Esophagus mucosa (tissue), 1 donor: ENCODE measurements around the gene HSP90AB1. TPM values are rescaled to one million over a fixed set of nuclear protein-coding genes. Genes with fewer than 3 reads are reported as not detected.

Experiments used
- ATAC-seq: fragments of 200-7000 bp; cut with Tn5 transposase; one replicate; pipeline ENCODE4 v1.9.1; 2020
- total RNA-seq: library from RNA; stranded (reverse); gene quantifications from one replicate; pipeline ENCODE4 v1.2.4, GENCODE V29; 2023
- donor health status: DM: yes; HTN: yes; CAD: no.

HSP90AB1 gene
- total RNA-seq, 1 donor from 2014 or later: 412 TPM

DNA sequence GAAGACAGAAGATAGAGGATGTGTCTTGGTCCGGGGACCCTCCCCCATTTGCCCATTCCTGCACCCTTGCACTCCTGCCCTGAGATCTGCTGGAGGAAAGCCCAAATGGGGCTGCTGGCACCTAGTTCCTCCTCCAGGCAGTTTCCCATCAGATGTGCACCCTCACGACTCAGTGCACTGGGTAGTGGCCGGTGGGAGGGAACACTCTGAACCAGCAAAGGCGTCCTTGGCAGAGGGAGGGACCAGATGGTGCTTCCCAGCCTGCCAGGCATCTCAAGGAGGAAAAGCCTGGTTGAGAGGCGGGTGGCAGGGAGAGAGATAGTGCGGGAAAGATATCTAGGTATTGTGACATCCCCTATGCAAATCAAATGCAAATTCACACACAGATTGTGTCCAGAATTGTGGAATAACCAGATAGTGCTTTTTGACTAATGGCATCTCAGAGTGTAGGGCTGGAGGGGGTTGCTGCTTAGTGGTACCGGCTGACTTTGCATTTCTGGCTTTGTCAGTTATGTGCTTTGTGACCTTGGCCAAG is 42.9 kb downstream of the HSP90AB1 start:
- no peak for ATAC-seq

DNA sequence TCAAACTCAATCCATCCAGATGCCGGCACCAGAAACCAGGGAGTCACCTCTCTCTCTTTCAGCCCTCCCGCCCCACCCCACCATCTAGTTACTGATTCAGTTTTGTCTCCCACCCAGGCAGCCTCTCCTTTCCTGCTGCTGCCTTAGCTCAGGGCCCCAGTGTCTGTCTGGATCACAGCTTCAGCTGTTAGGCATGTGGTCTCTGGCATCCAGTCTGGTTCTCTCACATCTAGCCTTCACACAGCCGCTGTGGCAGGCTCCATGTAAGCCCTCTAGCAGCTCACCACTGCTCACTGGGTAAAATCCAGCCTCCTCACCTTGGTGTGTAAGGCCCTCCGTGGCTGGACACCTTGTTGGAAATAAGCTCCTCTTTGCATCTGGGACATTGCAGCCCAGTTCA is 44.9 kb downstream of the HSP90AB1 start:
- ATAC-seq: no peak

DNA sequence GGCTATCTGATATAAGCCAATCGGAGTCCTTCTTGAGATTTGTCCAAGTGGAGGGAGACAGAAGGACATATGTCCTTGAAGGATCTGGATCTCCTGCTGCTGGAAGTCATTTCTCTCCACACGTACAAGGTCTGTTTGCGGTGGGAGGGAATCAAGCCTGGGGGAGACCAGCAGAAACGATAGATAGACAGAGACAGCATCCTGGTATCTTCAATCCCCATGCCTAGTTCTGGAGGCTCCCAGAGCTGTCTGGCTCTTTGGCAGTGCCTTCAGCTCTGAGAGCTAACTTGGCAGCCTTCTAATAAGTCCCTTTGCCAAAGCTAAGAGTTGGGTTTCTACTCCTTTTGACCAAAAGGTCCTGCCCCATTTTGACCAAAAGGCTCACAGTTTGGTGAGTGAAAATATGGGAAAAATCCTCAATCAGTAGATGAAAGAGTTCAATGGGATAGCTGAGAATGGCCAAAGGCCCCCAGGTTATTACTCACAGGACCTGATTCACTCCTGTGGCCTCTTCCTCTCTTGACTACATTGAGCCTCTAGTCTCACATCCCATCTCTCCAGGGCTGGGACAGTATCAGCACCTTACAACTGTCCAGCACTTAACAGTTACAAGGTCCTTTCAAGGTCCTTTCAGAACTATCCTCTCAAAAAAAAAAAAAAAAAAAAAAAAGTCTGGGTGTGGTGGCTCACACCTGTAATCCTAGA is 45.9 kb downstream of the HSP90AB1 start:
- no peak for ATAC-seq

DNA sequence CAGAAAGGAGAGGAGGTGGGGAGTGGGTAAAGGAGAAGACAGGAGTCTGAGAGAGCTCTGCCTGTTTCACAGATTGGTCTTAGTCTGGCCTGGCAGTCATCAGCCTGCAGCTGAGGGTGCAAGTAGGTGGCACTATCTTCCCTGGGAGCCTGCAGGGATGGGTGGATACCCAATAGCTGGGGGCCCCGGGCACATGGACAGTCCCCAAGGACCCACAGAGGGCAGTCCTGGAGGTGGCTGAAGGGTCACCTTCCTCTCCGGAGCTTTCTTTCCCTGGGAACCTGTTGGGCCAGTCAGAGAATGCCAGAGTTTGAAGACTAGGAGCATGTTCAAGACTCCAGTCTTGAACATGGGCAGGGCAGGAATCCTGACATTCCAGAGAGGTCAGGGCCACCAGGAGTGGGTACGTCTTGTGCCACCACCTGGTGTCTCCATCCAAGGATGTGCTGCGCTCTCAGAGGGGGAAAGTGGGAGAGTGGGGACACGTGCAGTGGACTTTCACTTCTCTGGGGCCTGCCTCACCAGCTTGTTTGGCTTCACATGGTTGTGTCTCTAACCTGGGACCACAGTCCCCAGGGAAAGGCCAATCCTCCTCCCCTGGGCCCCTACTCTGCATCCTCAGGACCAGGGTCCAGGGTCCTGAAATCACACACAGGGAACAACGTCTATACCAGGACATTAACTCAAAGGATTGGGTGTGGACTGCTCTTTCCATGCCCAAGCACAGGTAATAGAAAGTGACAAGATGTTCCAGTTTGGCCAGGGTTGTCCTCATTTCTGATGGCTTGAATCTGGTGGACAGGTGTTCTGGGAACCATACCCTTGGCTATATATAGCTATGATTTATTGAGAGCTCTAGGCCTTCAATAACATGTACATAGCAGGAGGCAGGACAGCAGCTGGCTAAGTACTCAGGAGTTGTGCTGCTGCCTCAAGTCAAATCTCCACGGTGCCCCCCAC is 48.2 kb downstream of the HSP90AB1 start:
- ATAC-seq: no peak

DNA sequence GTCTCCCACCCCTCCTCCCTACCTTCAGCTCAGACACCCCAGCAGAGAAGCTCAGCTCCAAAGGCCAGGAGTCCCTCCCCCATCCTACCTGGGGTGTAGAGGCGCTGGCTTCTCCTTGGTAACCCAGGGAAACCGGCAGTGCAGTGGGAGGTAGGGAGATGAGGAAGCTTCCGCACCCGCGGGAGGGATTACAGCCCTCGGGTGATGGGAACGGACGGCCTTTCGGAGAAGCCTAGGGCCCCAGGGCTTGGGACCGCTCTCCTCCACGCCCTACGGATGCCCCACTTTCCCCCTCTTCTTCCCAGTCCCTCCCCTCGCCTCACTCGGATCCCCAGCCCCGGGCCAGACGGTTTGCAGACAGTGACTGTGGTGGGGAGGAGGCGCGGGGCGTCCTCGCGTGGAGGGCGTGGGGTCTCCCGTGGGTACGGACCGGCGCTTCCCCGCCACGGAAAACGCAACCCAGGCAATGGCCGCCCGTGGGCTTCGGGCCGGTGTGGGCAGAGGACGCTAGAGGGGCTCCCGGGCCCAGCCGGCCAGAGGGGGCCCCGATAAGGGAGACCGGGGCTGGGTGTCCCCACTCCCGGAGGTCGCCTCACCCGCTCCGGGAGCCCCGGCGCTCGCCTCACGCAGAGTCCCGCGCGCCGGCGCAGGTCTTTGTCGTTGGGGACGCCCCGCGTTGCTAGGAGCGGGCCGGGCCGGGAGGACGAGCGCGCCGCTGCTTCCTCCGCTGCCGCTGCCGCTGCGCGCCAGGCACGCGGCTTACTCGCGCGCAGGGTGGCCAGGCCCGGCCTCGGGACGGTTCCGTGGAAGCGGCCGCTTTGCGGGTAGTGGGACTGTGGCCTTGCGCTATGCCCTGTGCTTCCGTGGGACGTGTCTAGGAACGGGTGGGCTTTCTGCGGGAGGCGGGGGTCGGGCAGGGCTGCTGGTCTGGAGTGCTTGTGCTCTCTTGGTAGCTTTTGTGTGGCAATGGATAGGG is 50.5 kb downstream of the HSP90AB1 start:
- ATAC-seq: peak; percentile 59

DNA sequence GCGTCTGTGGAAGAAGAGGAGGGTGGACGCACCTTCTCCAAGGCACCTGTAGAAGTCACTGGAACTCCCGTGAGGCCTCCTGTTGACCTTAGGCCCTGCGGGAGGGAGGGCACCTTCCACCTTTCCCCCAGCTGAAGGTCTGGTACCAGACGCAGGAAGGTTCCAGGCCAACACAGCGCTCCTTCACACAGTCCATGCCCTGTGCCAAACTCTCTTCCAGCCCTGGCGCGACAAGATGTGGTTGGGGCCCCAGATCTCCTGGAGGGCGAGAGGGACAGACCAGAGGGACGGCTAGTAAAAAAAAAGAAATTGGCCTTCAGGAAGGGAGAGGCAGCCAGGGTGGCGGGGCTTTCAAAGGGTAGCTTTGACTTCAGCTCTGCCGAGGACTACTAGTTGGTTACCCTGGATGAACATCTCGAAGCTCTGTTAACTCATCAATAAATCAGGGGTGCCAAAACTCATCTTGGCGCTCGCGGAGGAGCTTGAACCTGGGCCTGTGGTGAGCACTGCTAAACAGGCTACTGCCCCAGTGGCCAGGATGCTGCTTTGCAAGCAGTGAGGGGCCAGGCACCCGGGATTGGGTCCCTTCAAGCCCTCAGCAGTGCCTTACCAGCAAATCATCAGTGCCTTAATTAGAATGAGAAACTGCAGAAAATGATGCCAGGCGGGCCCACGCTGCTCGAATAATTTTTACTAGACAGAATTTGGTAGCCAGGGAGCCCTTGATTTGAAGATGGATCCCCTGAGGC is 51.3 kb downstream of the HSP90AB1 start:
- peak; percentile 13 for ATAC-seq

DNA sequence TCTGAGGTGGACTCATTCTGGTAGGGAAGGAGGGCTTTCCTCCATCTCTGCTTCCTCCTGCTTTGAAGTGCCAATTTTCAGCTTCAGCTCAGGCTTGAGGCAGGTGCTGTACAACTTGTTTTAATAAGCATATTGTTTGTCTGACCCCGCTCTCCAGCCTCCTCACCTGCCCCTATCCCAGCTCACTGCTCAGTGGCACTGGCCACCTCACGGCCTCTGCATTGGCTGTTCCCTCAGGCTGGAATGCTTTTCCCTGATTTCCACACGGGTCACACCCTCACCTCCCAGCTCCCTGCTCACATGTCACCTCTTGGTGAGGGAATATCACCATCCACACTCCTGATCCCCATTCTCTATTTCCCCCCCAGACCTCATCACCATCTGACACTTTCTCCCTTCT is 52.0 kb downstream of the HSP90AB1 start:
- no peak for ATAC-seq

DNA sequence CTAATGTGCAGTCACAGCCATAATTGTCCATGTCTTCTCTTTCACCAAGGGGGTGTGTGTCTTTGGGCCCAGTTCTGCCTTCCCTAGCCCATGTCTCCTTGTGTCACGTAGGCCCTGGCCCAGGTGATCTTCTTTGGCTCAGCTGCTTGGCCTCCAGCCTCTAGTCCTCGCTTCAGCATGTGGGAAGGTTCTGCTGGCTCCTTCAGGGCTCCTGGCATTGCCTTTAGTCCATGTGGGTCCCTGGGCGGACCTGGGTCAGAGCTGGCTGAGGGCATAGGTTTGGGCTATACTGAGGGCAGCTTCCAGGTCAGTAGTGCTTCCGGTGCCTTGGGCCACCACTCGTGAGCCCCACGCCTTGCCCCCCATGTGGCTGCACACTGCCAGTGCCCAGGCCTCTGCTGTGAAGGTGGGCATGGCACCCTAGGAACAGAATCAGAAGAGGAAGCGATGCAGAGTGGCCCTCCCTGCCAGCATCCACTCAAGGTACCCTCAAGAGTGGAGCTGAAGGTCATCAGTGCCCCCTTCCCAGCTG is 53.5 kb downstream of the HSP90AB1 start:
- ATAC-seq: no peak

DNA sequence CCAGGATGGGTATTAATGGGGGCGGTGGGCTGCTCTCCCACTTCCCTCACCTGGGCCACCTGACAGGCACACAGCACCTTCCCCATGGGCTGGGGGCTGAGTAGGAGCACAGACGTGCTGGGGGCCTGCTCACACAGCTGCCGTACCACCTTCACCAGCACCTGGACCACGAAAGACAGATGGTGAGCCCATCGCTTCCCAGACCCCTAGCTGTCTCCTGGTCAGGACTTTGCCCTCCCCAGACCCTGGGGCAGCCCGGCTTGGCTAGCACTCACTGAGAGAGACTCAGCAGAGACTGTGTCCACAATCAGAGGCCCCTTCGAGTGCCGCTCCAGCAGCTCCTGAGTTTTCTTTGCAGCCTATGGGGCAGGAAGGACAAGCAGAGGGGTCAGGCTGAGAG is 54.2 kb downstream of the HSP90AB1 start:
- no peak for ATAC-seq

DNA sequence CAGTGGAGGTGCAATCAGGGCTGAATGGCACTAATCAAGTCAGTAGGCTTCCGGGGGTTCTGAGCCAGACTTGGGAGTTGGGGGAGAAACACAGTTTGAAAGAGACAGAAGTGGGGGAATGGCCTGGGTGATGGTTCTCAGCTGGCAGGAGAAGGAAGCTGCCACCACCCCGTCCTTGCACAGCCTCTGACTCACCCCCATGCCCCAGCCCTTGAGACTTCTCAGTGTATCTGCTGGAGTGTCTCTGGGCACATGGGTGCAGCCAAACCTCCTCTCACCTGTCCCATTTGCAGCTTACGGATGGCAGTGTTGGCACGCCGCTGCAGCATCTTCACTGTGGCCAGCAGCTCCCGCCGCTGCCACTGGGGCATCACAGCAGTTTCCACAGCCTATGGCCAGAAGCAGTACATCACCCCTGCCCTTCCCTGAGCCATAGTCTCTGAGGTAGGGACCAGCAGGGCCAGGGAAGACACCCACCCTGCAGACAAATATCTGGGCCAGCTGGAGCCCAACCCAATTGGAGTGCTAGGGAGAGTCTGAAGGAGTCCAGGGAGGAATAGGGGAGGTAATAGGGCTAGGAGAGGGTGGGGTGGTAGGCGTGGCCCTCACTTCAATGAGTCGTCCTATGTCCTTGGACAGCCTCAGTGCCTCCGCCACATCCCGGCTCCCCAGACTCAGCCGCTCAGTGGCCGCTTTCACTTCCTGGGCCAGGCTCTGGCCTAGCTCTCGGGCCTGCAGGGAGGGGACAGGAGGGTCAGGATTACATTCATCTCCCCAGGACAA is 55.1 kb downstream of the HSP90AB1 start:
- ATAC-seq: peak; percentile 33

DNA sequence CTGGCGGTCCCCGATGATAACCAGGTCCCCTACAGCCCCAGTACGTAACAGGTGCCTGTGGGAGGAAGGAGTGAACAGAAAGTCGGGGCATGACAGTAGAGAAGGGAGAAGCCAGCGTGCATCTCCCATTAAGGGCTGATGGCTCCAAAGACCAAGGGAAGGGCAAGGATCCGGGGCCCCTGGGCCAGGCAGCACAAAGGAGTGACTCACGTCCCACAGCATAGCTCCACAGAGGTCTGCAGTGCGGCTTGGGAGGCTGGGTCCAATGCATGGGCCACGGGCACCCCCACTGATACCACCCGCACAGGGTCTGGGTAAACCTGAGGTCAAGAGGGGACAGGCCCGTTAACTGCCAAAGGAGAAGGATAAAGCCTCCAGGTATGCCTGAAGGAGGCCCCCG is 56.0 kb downstream of the HSP90AB1 start:
- no peak for ATAC-seq

Other genes with a start within 250 kb of the HSP90AB1 start
- gene MRPL14, start 119.6 kb upstream of the HSP90AB1 start, total RNA-seq: 47.4 TPM
- gene TMEM63B, start 119.5 kb upstream of the HSP90AB1 start, total RNA-seq: 42.4 TPM
- 0.12 TPM for gene CAPN11, start 88.3 kb upstream of the HSP90AB1 start, total RNA-seq
- 0.44 TPM for gene MYMX, start 30.2 kb upstream of the HSP90AB1 start, total RNA-seq
- 12.8 TPM for gene SLC29A1, start 23.5 kb upstream of the HSP90AB1 start, total RNA-seq
- 15.7 TPM for gene SLC35B2, start 10.4 kb downstream of the HSP90AB1 start, total RNA-seq
- gene NFKBIE, start 18.4 kb downstream of the HSP90AB1 start, total RNA-seq: 2.8 TPM
- not detected for gene TMEM151B, start 23.3 kb downstream of the HSP90AB1 start, total RNA-seq
- 9.1 TPM for gene AARS2, start 66.2 kb downstream of the HSP90AB1 start, total RNA-seq
- gene SPATS1, start 95.5 kb downstream of the HSP90AB1 start, total RNA-seq: not detected
- gene CDC5L, start 140.6 kb downstream of the HSP90AB1 start, total RNA-seq: 9.9 TPM